ENCODE results near the gene TGOLN2. TPM values are rescaled to one million over a fixed set of nuclear protein-coding genes. Genes with fewer than 3 reads are reported as not detected.

Gene TGOLN2
- total and polyA plus RNA-seq, 2 of the 13 experiments (the other 11 are each of a cell fraction or from before 2014, with no cell fraction given) = 99.6 to 155 TPM

- TF ChIP-seq GRHL1 (CRISPR knock-in tag; conservative IDR thresholded peaks at IDR 0.05) (no peak), ZNF207 (IDR thresholded peaks at IDR 0.05; ENCODE audit: borderline replicate concordance) (no peak), KLF6 (CRISPR knock-in tag; IDR thresholded peaks at IDR 0.05) (peak; percentile 37; the same call in 1 of the 2 replicates), NRL (CRISPR knock-in tag; IDR thresholded peaks at IDR 0.05; ENCODE audit: borderline replicate concordance) (no peak), ZHX2 (IDR thresholded peaks at IDR 0.05; ENCODE audit: low read depth) (no peak), ZHX2 (CRISPR knock-in tag; IDR thresholded peaks at IDR 0.05; ENCODE audit: borderline replicate concordance) (no peak), CREB1 (IDR thresholded peaks at IDR 0.05) (peak; percentile 58), CREB1 (CRISPR knock-in tag; IDR thresholded peaks at IDR 0.05) (peak; percentile 92), NCOA1 (CRISPR knock-in tag; IDR thresholded peaks at IDR 0.05) (0 out of 2 replicates have a peak, but pooled peaks have one; percentile 80), ZNF816 (CRISPR knock-in tag; IDR thresholded peaks at IDR 0.05; ENCODE audit: borderline replicate concordance) (peak; percentile 72; the same call in 1 of the 2 replicates), STAT5B (CRISPR knock-in tag; IDR thresholded peaks at IDR 0.05) (no peak), MAF1 (CRISPR knock-in tag; IDR thresholded peaks at IDR 0.05; ENCODE audit: borderline replicate concordance) (no peak), RERE (CRISPR knock-in tag; IDR thresholded peaks at IDR 0.05; ENCODE audit: low read depth) (peak; percentile 88), ZC3H13 (CRISPR knock-in tag; IDR thresholded peaks at IDR 0.05) (no peak; the same call in 1 of the 2 replicates), TEF (CRISPR knock-in tag; IDR thresholded peaks at IDR 0.05) (no peak)
Observed at GRCh38 chr2:85324639-85325465, 2.9 kb downstream of the TGOLN2 start (continued).

All from HepG2 (cell line).